ENCODE measurements around the gene GP1BA.

GP1BA gene

GRCh38 chr17:4931963-4932362 lies at the start of gene GP1BA:
Gene GP1BA, plus strand, starts transcription at chr17:4932277. Its CDS starts 328 bp downstream, at chr17:4932605.
- no peak for DNase-seq

- no peak for DNase-seq
Observed at GRCh38 chr17:4884489-4884888, 47.6 kb upstream of the GP1BA start.

- no peak for DNase-seq
Observed at GRCh38 chr17:4886830-4887229, 45.2 kb upstream of the GP1BA start.

GRCh38 chr17:4887581-4887980 lies 44.5 kb upstream of the GP1BA start:
- DNase-seq: no peak

GRCh38 chr17:4891411-4892410 lies 40.4 kb upstream of the GP1BA start:
- no peak for DNase-seq

- no peak for DNase-seq
Observed at GRCh38 chr17:4892499-4893221, 39.4 kb upstream of the GP1BA start.

- no peak for DNase-seq
Observed at GRCh38 chr17:4893272-4893671, 38.8 kb upstream of the GP1BA start.

GRCh38 chr17:4893721-4894560 lies 38.1 kb upstream of the GP1BA start:
- no peak for DNase-seq

- no peak for DNase-seq
Observed at GRCh38 chr17:4895121-4895520, 37.0 kb upstream of the GP1BA start.

GRCh38 chr17:4895657-4896331 lies 36.3 kb upstream of the GP1BA start:
- DNase-seq: no peak

- DNase-seq: no peak
Observed at GRCh38 chr17:4896332-4897197, 35.5 kb upstream of the GP1BA start.

GRCh38 chr17:4897198-4897687 lies 34.8 kb upstream of the GP1BA start:
- no peak for DNase-seq

- no peak for DNase-seq
Observed at GRCh38 chr17:4897785-4898184, 34.3 kb upstream of the GP1BA start.

GRCh38 chr17:4898351-4898750 lies 33.7 kb upstream of the GP1BA start:
- no peak for DNase-seq

- no peak for DNase-seq
Observed at GRCh38 chr17:4898927-4899326, 33.1 kb upstream of the GP1BA start.

GRCh38 chr17:4899341-4900230 lies 32.5 kb upstream of the GP1BA start, which contains the start of gene C17orf107:
Gene C17orf107, plus strand, starts transcription at chr17:4899536. Its CDS starts 227 bp downstream, at chr17:4899763.
- DNase-seq: no peak

GRCh38 chr17:4900231-4901107 lies 31.6 kb upstream of the GP1BA start:
- DNase-seq: no peak

GRCh38 chr17:4901108-4901647 lies 30.9 kb upstream of the GP1BA start:
- no peak for DNase-seq
